HG03095 (cell line): ENCODE measurements around the gene ZNF865.

Source experiments
- ATAC-seq: cut with Tn5 transposase; IDR thresholded peaks from one replicate; pipeline ENCODE4 v1.9.1; 2021; ENCODE audit warnings: moderate library complexity; ENCODE audit not compliant: unreplicated experiment

ZNF865 gene

GRCh38 chr19:55622242-55622969 is 17.0 kb downstream of the ZNF865 start:
- no peak for ATAC-seq

GRCh38 chr19:55623130-55623529 is 17.7 kb downstream of the ZNF865 start:
- ATAC-seq, result no peak

GRCh38 chr19:55623561-55623960 is 18.1 kb downstream of the ZNF865 start:
- ATAC-seq, result no peak

GRCh38 chr19:55624109-55625003 is 18.9 kb downstream of the ZNF865 start, which contains the start of gene ZNF784:
Gene ZNF784, minus strand, starts transcription at chr19:55624566. Its CDS starts 5 bp downstream, at chr19:55624561.
- ATAC-seq, result peak; percentile 49

GRCh38 chr19:55625004-55625326 is 19.5 kb downstream of the ZNF865 start:
- ATAC-seq, result no peak

GRCh38 chr19:55626350-55626749 is 20.9 kb downstream of the ZNF865 start:
- no peak for ATAC-seq

- ATAC-seq, result no peak
These were observed 27.0 kb downstream of the ZNF865 start for GRCh38 chr19:55632463-55632834.

GRCh38 chr19:55633861-55634260 is 28.4 kb downstream of the ZNF865 start:
- ATAC-seq, result no peak

- ATAC-seq, result no peak
These were observed 29.9 kb downstream of the ZNF865 start for GRCh38 chr19:55635334-55635717.

GRCh38 chr19:55635856-55636440 is 30.5 kb downstream of the ZNF865 start:
- no peak for ATAC-seq

GRCh38 chr19:55636723-55637122 is 31.3 kb downstream of the ZNF865 start:
- no peak for ATAC-seq

- no peak for ATAC-seq
These were observed 32.1 kb downstream of the ZNF865 start for GRCh38 chr19:55637534-55637933.

GRCh38 chr19:55638864-55639359 is 33.5 kb downstream of the ZNF865 start:
- ATAC-seq, result no peak

- ATAC-seq, result no peak
These were observed 34.7 kb downstream of the ZNF865 start for GRCh38 chr19:55640043-55640576.

- no peak for ATAC-seq
These were observed 35.4 kb downstream of the ZNF865 start, which contains the start of gene ZNF580 for GRCh38 chr19:55640577-55641425. Gene ZNF580, plus strand, starts transcription at chr19:55641002. Its CDS starts 1,507 bp downstream, at chr19:55642509.

- no peak for ATAC-seq
These were observed 36.1 kb downstream of the ZNF865 start for GRCh38 chr19:55641426-55642152.

GRCh38 chr19:55642153-55643002 is 36.9 kb downstream of the ZNF865 start:
- ATAC-seq, result no peak

- no peak for ATAC-seq
These were observed 37.8 kb downstream of the ZNF865 start, which contains the start of gene ZNF581 for GRCh38 chr19:55643003-55643886. Gene ZNF581, plus strand, starts transcription at chr19:55643649. Its CDS starts 923 bp downstream, at chr19:55644572.
